Heart right ventricle (tissue), 16 donors: ENCODE measurements around the gene FSD2. TPM values are rescaled to one million over a fixed set of nuclear protein-coding genes. Genes with fewer than 3 reads are reported as not detected.
"Not testable (repeated sequence)": the region's sequence is repeated elsewhere in the genome, so short reads cannot be mapped to it uniquely, and the experiment has no call there.

ENCODE experiments used
- ATAC-seq, 8 donors: fragments of 200-7000 bp; cut with Tn5 transposase; one replicate each; pipeline ENCODE4 v1.9.1; 2020; ENCODE audit warnings: mild to moderate bottlenecking in 8 of 8, moderate library complexity in 8 of 8, moderate number of reproducible peaks in 1 of 8
- DNase-seq, 2 donors: peaks; one replicate each; pipeline ENCODE4 v3.0.0-alpha.2; 2020
- H3K27ac ChIP-seq, 10 donors: fragments of 200-600 bp; sonication (generic) in 2 of 10; one replicate each; pipeline versions ENCODE4 v1.5.0 to v1.8.0; 2020 to 2022; ENCODE audit warnings: mild to moderate bottlenecking in 3 of 10
- H3K27me3 ChIP-seq, 7 donors: fragments of 200-600 bp; one replicate each; pipeline ENCODE4 v1.8.0; 2021 to 2022; ENCODE audit warnings: mild to moderate bottlenecking in 2 of 7
- H3K36me3 ChIP-seq, 9 donors: fragments of 200-600 bp; sonication (generic) in 1 of 9; one replicate each; pipeline versions ENCODE4 v1.5.0 to v1.8.0; 2020 to 2022; ENCODE audit warnings: mild to moderate bottlenecking in 2 of 9
- H3K4me1 ChIP-seq, 9 donors: fragments of 200-600 bp; sonication (generic) in 1 of 9; one replicate each; pipeline versions ENCODE4 v1.5.0 to v1.8.0; 2020 to 2022; ENCODE audit warnings: mild to moderate bottlenecking in 4 of 9
- H3K4me3 ChIP-seq, 10 donors: fragments of 200-600 bp; sonication (generic) in 2 of 10; one replicate each; pipeline versions ENCODE4 v1.5.0 to v1.8.0; 2020 to 2022; ENCODE audit warnings: mild to moderate bottlenecking in 7 of 10, moderate library complexity in 2 of 10
- H3K9me3 ChIP-seq, 11 donors: fragments of 200-600 bp in 10 of 11; sonication (generic) in 2 of 11; one replicate each; pipeline versions ENCODE4 v1.5.0 to v1.8.0; 2013 to 2022; ENCODE audit warnings: mild to moderate bottlenecking in 2 of 11, control low read depth in 1 of 11, moderate library complexity in 1 of 11
- WGBS, 2 donors: extraction: QIAGEN DNeasy Blood & Tissue Kit; methylation state at CpG; one replicate each; pipeline ENCODE4 v1.1.7; 2013; ENCODE audit warnings: inconsistent platforms in 1 of 2; 5-methylcytosine and 5-hydroxymethylcytosine counted together
- intact Hi-C, 10 donors: fragments of 100-400 bp; cut with DNase I; formaldehyde crosslinking; loops; one replicate each; pipeline versions ENCODE4 v1.11.1 to v1.14.2; 2022
- polyA plus RNA-seq, 2 donors: library from polyadenylated mRNA; stranded (reverse); fragments of 200-250 nt; gene quantifications; one replicate each; pipeline ENCODE4 v1.2.3, GENCODE V29; 2013
- total RNA-seq, 10 donors: library from RNA; stranded (reverse); fragmentation: NEBNext Ultra II Directional in 3 of 10; extraction: Animal tissue kit (Norgen Biotek cat#: 25700) in 3 of 10; gene quantifications; one replicate each; pipeline versions ENCODE4 v1.2.1 to v1.2.4, GENCODE V29; 2021 to 2023
- TF ChIP-seq, protein P1 (sequence below), 9 donors: fragments of 200-600 bp; sonication (generic) in 2 of 9; IDR thresholded peaks; one replicate each; pipeline versions ENCODE4 v1.5.0 to v1.8.0; 2021 to 2022; ENCODE audit warnings: antibody characterized with exemption in 9 of 9, mild to moderate bottlenecking in 5 of 9, moderate library complexity in 1 of 9
- donor health status: Arrhythmogenic right ventricular cardiomyopathy.
- donor health status: ischemic (EF 13 %, LVEDD 7.1; RV severe dilation, severe dysfunction).
- donor health status: healthy with polysubstance abuse.
- donor health status: DM: no; HTN: yes; CAD: no.
- donor health status: DM: no; HTN: no; CAD: no.
- donor health status: ischemic (EF 25% LVEDD 6.9; RV normal size, moderate dysfunction).
- donor health status: ischemic (EF 25% LVEDD 5.7; RV mildly dilated, moderate dysfunction).
- donor health status: healthy.
- donor health status: DM: yes; HTN: yes; CAD: no.
- donor health status: Ischemic cardiomyopathy.
- donor health status: ischemic (EF 35%, LVEDD 5.7; RV mildly dilated, moderate dysfunction).
- donor health status: nonischemic (EF 11% LVEDD 7.7; RV severe dilation, severe dysfunction).
- donor health status: DM: yes; HTN: yes; CAD: no.
- donor health status: PGD.
- donor health status: ischemic (EF 29% LVEDD 5.4; RV normal size, mild dysfunction).
- donor health status: nonischemic (EF 23%, LVEDD 6.1; RV moderate dilation, normal function).

FSD2 gene
- total and polyA plus RNA-seq, 12 donors: 1.7 to 142 (median 85.2) TPM

DNA sequence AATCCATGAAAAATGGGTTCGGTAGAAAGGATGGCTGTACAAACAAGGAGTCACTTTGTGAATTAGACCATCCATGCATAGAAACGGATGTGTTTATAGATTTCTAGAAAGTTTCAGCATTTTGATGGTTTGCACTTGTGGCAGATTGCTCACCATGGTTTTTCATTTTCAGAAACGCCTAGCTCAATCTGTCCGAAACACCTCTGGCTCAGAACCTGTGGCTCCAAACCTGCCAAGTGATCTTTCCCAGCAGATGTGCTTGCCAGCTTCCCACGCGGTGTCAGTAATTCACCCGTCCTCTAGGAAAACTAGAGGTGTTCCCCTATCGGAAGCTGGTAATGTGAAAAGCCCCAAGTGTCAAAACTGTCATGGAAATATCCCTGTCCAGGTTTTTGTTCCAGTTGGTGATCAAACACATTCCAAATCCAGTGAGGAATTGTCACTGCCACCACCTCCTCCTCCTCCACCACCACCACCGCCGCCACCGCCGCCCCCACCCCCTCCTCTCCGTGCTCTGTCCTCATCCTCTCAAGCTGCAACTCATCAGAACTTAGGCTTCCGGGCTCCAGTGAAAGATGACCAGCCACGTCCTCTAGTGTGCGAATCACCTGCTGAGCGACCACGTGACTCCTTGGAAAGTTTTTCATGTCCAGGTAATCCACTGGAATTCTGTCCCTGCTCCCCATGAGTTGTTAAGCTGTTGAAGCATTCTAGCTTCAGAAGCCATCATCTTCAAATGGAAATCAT is 24.7 kb upstream of the FSD2 start:
- WGBS, 2 donors: 90 to 91% methylated on average over 18 of the region's 18 CpGs
- Histone ChIP-seq H3K9me3 (no peaks in the 10 kb centered on the region), H3K27ac (no peak overlapping the region), H3K27me3 (no peaks in the 10 kb centered on the region), H3K4me1 (peaks cover 0 to 19% (median 0%) of the 10 kb centered on the region in 9 donors), H3K4me3 (no peak overlapping the region), H3K36me3 (peaks cover 0 to 100% (median 80%) of the 10 kb centered on the region in 9 donors)
- ATAC-seq (no peak), DNase-seq (no peak)
- intact Hi-C loops: no loop called here
- TF ChIP-seq, protein P1, sequence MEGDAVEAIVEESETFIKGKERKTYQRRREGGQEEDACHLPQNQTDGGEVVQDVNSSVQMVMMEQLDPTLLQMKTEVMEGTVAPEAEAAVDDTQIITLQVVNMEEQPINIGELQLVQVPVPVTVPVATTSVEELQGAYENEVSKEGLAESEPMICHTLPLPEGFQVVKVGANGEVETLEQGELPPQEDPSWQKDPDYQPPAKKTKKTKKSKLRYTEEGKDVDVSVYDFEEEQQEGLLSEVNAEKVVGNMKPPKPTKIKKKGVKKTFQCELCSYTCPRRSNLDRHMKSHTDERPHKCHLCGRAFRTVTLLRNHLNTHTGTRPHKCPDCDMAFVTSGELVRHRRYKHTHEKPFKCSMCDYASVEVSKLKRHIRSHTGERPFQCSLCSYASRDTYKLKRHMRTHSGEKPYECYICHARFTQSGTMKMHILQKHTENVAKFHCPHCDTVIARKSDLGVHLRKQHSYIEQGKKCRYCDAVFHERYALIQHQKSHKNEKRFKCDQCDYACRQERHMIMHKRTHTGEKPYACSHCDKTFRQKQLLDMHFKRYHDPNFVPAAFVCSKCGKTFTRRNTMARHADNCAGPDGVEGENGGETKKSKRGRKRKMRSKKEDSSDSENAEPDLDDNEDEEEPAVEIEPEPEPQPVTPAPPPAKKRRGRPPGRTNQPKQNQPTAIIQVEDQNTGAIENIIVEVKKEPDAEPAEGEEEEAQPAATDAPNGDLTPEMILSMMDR (IDR thresholded peaks at IDR 0.05): no peak

DNA sequence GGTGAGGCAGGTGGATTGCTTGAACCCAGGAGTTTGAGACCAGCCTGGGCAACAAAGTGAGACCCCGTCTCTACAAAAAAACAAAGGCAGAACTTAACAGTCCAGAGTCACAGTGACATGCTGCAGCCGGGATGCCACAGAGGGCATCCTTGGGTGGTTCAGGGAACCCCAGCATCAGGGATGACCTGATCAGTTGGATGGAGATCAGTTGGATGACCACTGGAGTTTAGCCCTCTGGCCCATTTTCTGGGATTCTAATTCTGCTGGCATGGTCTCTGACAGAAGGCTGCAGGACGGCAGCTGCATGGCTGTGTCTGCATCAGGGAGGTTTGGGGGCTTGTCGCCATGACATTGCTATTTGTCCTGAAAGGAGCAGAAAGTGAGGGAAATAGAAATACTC is 23.4 kb upstream of the FSD2 start:
- intact Hi-C loops: no loop called here
- Histone ChIP-seq H3K27ac (no peak overlapping the region), H3K4me1 (peaks cover 0 to 19% (median 0%) of the 10 kb centered on the region in 9 donors), H3K9me3 (no peaks in the 10 kb centered on the region), H3K27me3 (no peaks in the 10 kb centered on the region), H3K36me3 (peaks cover 0 to 100% (median 81%) of the 10 kb centered on the region in 9 donors), H3K4me3 (no peak overlapping the region)
- TF ChIP-seq, protein P1 (IDR thresholded peaks at IDR 0.05): no peak
- ATAC-seq (no peak), DNase-seq (no peak)
- WGBS, 2 donors: 94 to 97% methylated on average over 4 of the region's 4 CpGs

DNA sequence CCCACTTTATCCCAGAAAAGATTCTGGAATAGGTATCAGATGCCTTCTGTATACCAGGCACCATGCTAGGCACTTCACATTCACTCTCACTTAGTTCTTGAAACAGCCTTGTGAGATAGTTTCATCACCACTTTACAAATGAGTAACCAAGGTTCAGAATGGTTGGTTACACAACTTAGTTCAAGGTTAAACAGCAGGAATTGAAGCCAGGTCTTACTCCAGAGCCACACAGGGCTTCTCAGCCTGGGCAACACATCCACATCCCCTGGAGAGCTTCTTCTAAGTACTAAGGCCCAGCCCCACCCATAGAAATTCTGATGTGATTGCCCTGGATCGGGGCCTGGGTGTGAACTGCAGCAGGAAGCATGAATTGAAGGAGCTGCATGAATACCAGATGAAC is 22.2 kb upstream of the FSD2 start:
- TF ChIP-seq, protein P1 (IDR thresholded peaks at IDR 0.05): no peak
- DNase-seq (no peak), ATAC-seq (peak in 2 of 8 donors; percentile 6 to 37)
- no peaks in the 10 kb centered on the region for H3K9me3 ChIP-seq
- H3K27ac ChIP-seq: no peak overlapping the region
- no peaks in the 10 kb centered on the region for H3K27me3 ChIP-seq
- peaks cover 0 to 18% (median 0%) of the 10 kb centered on the region in 9 donors for H3K4me1 ChIP-seq
- intact Hi-C loops: no loop called here
- H3K36me3 ChIP-seq: peaks cover 0 to 100% (median 82%) of the 10 kb centered on the region in 9 donors
- no peak overlapping the region for H3K4me3 ChIP-seq
- 66 to 84% methylated on average over 1 of the region's 1 CpG for WGBS, 2 donors

DNA sequence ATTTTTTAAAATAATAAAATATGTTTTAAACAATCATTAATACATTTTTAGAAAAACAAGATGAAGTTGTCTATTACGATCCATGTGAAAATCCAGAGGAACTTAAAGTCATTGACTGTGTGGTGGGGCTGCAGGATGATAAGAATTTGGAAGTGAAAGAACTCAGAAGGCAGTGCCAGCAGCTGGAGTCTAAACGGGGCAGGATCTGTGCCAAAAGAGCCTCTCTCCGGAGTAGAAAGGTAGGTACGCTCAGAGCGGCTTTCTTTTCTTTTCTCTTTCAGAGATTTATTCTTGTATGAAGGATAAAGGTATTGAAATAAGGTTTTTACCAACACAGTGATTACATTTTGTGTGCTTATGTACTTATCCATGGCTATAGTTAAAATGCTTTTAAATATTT is 17.2 kb upstream of the FSD2 start:
- TF ChIP-seq, protein P1 (IDR thresholded peaks at IDR 0.05): no peak
- WGBS, 2 donors: 54 to 67% methylated on average over 5 of the region's 5 CpGs
- ATAC-seq (no peak), DNase-seq (no peak)
- no peaks in the 10 kb centered on the region for H3K4me1 ChIP-seq
- intact Hi-C loops: no loop called here
- no peak overlapping the region for H3K4me3 ChIP-seq
- peaks cover 0 to 100% (median 81%) of the 10 kb centered on the region in 9 donors for H3K36me3 ChIP-seq
- no peaks in the 10 kb centered on the region for H3K27me3 ChIP-seq
- H3K9me3 ChIP-seq: peaks cover 0 to 4% (median 0%) of the 10 kb centered on the region in 11 donors
- H3K27ac ChIP-seq: no peak overlapping the region

DNA sequence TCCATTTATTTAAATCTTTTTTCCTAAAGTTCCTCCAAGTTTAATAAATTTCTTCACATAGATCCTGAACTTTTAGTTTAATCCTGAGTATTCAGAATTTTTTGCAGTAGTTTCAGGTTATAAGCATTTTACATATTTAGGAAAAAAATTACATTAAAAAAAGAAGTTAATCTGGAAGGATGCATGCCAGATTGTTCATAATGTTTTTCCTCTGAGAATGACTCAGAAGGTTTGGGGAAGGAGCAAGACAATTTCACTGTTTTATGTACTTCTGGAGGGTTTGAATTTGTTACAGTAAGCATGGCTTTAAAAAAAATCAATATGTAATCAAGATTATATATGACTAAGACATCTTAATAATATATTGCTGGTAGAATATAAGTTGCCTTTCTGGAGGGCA is 16.0 kb upstream of the FSD2 start:
- intact Hi-C loops, H3K27me3 ChIP-seq, H3K4me3 ChIP-seq, ATAC-seq, H3K27ac ChIP-seq, DNase-seq, H3K4me1 ChIP-seq, H3K9me3 ChIP-seq: not testable (repeated sequence)
- H3K36me3 ChIP-seq: peaks cover 0 to 100% (median 83%) of the 10 kb centered on the region in 9 donors

DNA sequence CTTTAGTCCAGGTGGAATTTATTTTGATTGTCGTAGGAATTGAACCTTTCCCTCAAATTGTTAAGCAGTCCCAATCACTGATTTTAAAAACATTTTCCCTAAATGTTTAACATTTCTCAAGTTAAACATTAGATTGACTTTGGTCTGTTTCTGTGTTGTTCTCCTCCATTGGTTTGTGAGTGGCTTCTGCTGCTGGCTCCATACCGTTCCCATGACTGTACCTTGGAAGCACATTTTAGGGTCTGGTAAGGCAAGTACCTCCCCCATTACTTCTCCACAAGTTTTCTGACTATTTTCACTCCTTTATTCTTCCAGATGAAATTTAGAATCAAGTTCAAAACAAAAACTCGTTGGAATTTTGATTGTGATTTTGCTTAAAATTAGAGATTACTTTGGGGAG is 15.5 kb upstream of the FSD2 start:
- DNase-seq: not testable (repeated sequence)

More for the DNA sequence above, 15.5 kb upstream of the FSD2 start:
- H3K4me3 ChIP-seq, intact Hi-C loops, H3K9me3 ChIP-seq, H3K27me3 ChIP-seq, ATAC-seq, H3K27ac ChIP-seq, H3K4me1 ChIP-seq: not testable (repeated sequence)
- WGBS, 2 donors: 90 to 93% methylated on average over 3 of the region's 3 CpGs
- H3K36me3 ChIP-seq: peaks cover 0 to 100% (median 79%) of the 10 kb centered on the region in 9 donors
